Endothelial cell of umbilical vein (primary cell): Measurements from ENCODE around the gene SLC20A1. TPM values are rescaled to one million over a fixed set of nuclear protein-coding genes. Genes with fewer than 3 reads are reported as not detected.

Experiments
- BruUV-seq: library from RNA; stranded (reverse); fragments of 400-500 nt; replicated peaks from 2 replicates; lab custom pipeline; 2021; lab: Mats Ljungman, UMichigan
- CTCF ChIA-PET: fragments of 300-600, 350-600 bp; sonication (Branson Sonifier 250); formaldehyde crosslinking; loops from one replicate; lab custom pipeline; 2021; ENCODE audit warnings: antibody characterized with exemption, inconsistent platforms; lab: Charles Lee
- POLR2A ChIA-PET: fragments of 300-600, 350-600 bp; sonication (Branson Sonifier 250); formaldehyde crosslinking; loops from one replicate; lab custom pipeline; 2021; ENCODE audit warnings: antibody characterized with exemption, inconsistent platforms; lab: Charles Lee
- DNase-seq: peaks from one replicate; pipeline ENCODE4 v3.0.0-alpha.2; 2011; ENCODE audit warnings: low read depth, low spot score
- FAIRE-seq: peaks from 2 replicates; lab custom pipeline; 2011; peaks lifted over from hg19 to GRCh38; lab: Jason Lieb, UNC
- H2AFZ ChIP-seq: 2 replicates; pipeline ENCODE4 v1.6.0; 2012; ENCODE audit warnings: low read depth, low read length, control low read depth, inconsistent platforms
- H3K27ac ChIP-seq: 2 replicates; pipeline ENCODE4 v1.5.1; 2011; ENCODE audit warnings: low read depth, mild to moderate bottlenecking, control low read depth, low read length, moderate library complexity; ENCODE audit not compliant: insufficient read depth
- H3K27me3 ChIP-seq, 2 experiments: 2 replicates each; pipeline versions ENCODE4 v1.6.0 to v1.6.1; 2011; ENCODE audit warnings: low read length in 2 of 2, mixed read lengths in 1 of 2; ENCODE audit not compliant: control insufficient read depth in 2 of 2, insufficient read depth in 2 of 2
- H3K36me3 ChIP-seq, 2 experiments: 2 replicates in 1 of 2; 3 replicates in 1 of 2; pipeline ENCODE4 v1.5.1; 2011; ENCODE audit warnings: low read length in 2 of 2, mild to moderate bottlenecking in 1 of 2, moderate library complexity in 1 of 2; ENCODE audit not compliant: control insufficient read depth in 2 of 2, insufficient read depth in 2 of 2; ENCODE audit errors: extremely low read depth in 1 of 2
- H3K4me1 ChIP-seq: 3 replicates; pipeline ENCODE4 v1.5.1; 2011; ENCODE audit warnings: mild to moderate bottlenecking, low read length; ENCODE audit not compliant: control insufficient read depth, insufficient read depth; ENCODE audit errors: extremely low read depth
- H3K4me2 ChIP-seq: 2 replicates; pipeline ENCODE4 v1.6.1; 2011; ENCODE audit warnings: low read length, control low read depth, mixed read lengths; ENCODE audit not compliant: insufficient read depth
- H3K4me3 ChIP-seq, 3 experiments: fragments of 200-600 bp in 1 of 3; sonication (generic), shearing (Covaris generic) in 1 of 3; replicated peaks in 1 of 3; 2 replicates each; pipeline ENCODE4 v1.5.1; 2011 to 2016; ENCODE audit warnings: control low read depth in 3 of 3, low read length in 3 of 3, mild to moderate bottlenecking in 2 of 3, inconsistent platforms in 1 of 3, low read depth in 1 of 3, moderate library complexity in 1 of 3; ENCODE audit not compliant: insufficient read depth in 1 of 3
- H3K79me2 ChIP-seq: 2 replicates; pipeline ENCODE4 v1.6.0; 2012; ENCODE audit warnings: low read length, inconsistent platforms; ENCODE audit not compliant: control insufficient read depth, insufficient read depth
- H3K9ac ChIP-seq: replicated peaks from 2 replicates; pipeline ENCODE3; 2011; ENCODE audit warnings: low read length, control low read depth; ENCODE audit not compliant: insufficient read depth; ENCODE audit errors: extremely low read depth
- H3K9me1 ChIP-seq: replicated peaks from 3 replicates; pipeline ENCODE4 v1.6.0; 2011; ENCODE audit warnings: mild to moderate bottlenecking, low read length; ENCODE audit not compliant: control insufficient read depth, insufficient read depth; ENCODE audit errors: extremely low read depth
- H3K9me3 ChIP-seq: replicated peaks from 2 replicates; pipeline ENCODE4 v1.5.1; 2012; ENCODE audit warnings: low read length, inconsistent platforms; ENCODE audit not compliant: control insufficient read depth, insufficient read depth
- H4K20me1 ChIP-seq: replicated peaks from 2 replicates; pipeline ENCODE3; 2011; ENCODE audit warnings: mild to moderate bottlenecking, low read length; ENCODE audit not compliant: control insufficient read depth, insufficient read depth; ENCODE audit errors: extremely low read depth
- EZH2 ChIP-seq: IDR thresholded peaks from 2 replicates; pipeline ENCODE4 v1.6.1; 2012; ENCODE audit warnings: borderline replicate concordance, low read depth, mild to moderate bottlenecking, moderate library complexity, low read length, inconsistent platforms; ENCODE audit not compliant: severe bottlenecking
- FOS ChIP-seq: IDR thresholded peaks from 2 replicates; pipeline ENCODE4 v1.6.1; 2011; ENCODE audit warnings: mild to moderate bottlenecking, low read length, moderate library complexity, borderline replicate concordance; ENCODE audit not compliant: insufficient read depth
- GATA2 ChIP-seq: IDR thresholded peaks from 2 replicates; pipeline ENCODE4 v1.7.0; 2011; ENCODE audit warnings: low read depth, mild to moderate bottlenecking, moderate library complexity, mixed read lengths, low read length; ENCODE audit not compliant: insufficient read length, insufficient read depth
- JUN ChIP-seq: IDR thresholded peaks from 2 replicates; pipeline ENCODE4 v1.6.1; 2011; ENCODE audit warnings: borderline replicate concordance, low read depth; ENCODE audit not compliant: insufficient read length, insufficient read depth
- MYC ChIP-seq: IDR thresholded peaks from one replicate; pipeline ENCODE4 v1.6.1; 2011; ENCODE audit warnings: mild to moderate bottlenecking, low read depth, low read length
- POLR2A ChIP-seq: IDR thresholded peaks from 2 replicates; pipeline ENCODE4 v1.6.1; 2012; ENCODE audit warnings: low read depth, mild to moderate bottlenecking, control low read depth, low read length
- POLR2AphosphoS5 ChIP-seq: IDR thresholded peaks from 2 replicates; pipeline ENCODE4 v1.6.1; 2012; ENCODE audit warnings: low read depth, mild to moderate bottlenecking, control low read depth, low read length, moderate library complexity; ENCODE audit not compliant: insufficient read depth
- dilution Hi-C: fragments of 300-500 bp; cut with MboI; formaldehyde crosslinking; loops from one replicate; pipeline ENCODE4 v1.15.0; 2019; ENCODE audit warnings: low sequenced_read_pairs; ENCODE audit not compliant: extremely low pct_ligation_motif_present
- intact Hi-C: fragments of 100-400 bp; cut with micrococcal nuclease; formaldehyde crosslinking; loops from one replicate; pipeline ENCODE4 v1.10.0; 2022
- polyA plus RNA-seq, 4 experiments: library from polyadenylated mRNA; depleted of rRNA in 3 of 4; stranded (reverse) in 3 of 4; unstranded in 1 of 4; fragments of >200 nt; gene quantifications; 2 replicates each; pipeline versions ENCODE4 v1.2.1 to v1.2.3, GENCODE V29; 2011 to 2012; ENCODE audit warnings: missing spikeins in 1 of 4
- total RNA-seq: library from RNA; stranded (reverse); gene quantifications from 2 replicates; pipeline ENCODE4 v1.2.3, GENCODE V29; 2021
- TF ChIP-seq, protein P1 (sequence below), 2 donors: IDR thresholded peaks; 1 replicate in 1 of 2; 2 replicates in 1 of 2; pipeline ENCODE4 v1.5.1; 2011; ENCODE audit warnings: low read length in 2 of 2, mild to moderate bottlenecking in 2 of 2, moderate library complexity in 2 of 2, control low read depth in 1 of 2, inconsistent platforms in 1 of 2, low read depth in 1 of 2; ENCODE audit not compliant: insufficient read depth in 1 of 2; ENCODE audit errors: extremely low read depth in 1 of 2
- TF ChIP-seq, protein P2 (sequence below): IDR thresholded peaks from 2 replicates; pipeline ENCODE4 v1.6.1; 2011; ENCODE audit not compliant: insufficient read depth, insufficient read length

The SLC20A1 gene
- total and polyA plus RNA-seq, 2 donors (not counting 3 experiments of a cell fraction or from before 2014, with no cell fraction given), result 52.7 to 149 TPM

DNA sequence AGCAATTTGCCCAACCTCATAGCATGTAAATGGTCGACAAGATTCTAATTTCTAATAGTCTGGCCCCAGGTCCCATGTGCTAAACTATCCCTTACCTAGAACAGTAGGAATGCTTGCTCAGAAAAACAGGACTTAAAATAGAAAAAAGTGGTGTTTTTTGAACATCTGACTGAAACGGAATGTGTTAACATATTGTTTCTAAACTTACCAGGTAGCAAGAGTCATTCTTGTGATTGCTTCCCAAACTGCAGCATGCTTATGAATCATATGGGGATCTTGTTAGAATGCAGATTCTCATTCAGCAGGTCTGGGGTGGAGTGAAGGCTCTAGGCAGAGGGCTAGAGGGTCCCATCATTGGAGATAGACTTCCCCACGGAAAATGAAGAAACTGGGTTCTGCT is 5.8 kb upstream of the SLC20A1 start:
- ChIA-PET POLR2A (no interaction called here), CTCF (interaction anchor here (3.9 kb wide), 1 partner anchor 13 kb away, joined by 51 read pairs; no protein-coding TSS in a partner anchor)
- Histone ChIP-seq H3K9me3 (no peaks in the 10 kb centered on the region), H4K20me1 (no peaks in the 10 kb centered on the region), H3K4me3 (no peak overlapping the region), H3K79me2 (peaks cover 11% of the 10 kb centered on the region), H3K4me2 (no peak overlapping the region), H3K4me1 (peaks cover 48% of the 10 kb centered on the region), H3K9ac (no peak overlapping the region), H3K27me3 (no peaks in the 10 kb centered on the region), H2AFZ (no peak overlapping the region), H3K36me3 (no peaks in the 10 kb centered on the region), H3K9me1 (no peaks in the 10 kb centered on the region), H3K27ac (peak overlapping the region; percentile 70)
- no TSS peak for BruUV-seq
- DNase-seq (no peak), FAIRE-seq (no peak)
- dilution Hi-C loops (no loop called here), intact Hi-C loops (no loop called here)
- no peak for TF ChIP-seq FOS

DNA sequence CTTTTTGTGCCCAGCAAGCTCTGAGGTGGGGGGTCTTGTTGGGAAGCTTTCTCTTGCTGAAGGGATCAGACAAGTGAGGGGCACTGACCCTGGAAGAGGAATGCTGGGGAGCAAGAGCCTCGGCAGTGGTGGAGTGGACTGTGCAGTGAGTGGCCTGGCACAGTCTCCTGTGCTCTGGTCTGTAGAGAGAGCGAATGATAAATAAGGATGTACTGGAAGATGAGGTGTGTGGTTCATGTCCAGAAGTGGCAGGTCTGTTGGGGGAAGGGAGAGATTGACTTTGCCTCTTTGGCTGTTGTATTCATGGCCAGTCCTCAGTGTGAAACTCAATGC is 5.3 kb upstream of the SLC20A1 start:
- no peaks in the 10 kb centered on the region for H4K20me1 ChIP-seq
- H3K9me3 ChIP-seq, result no peaks in the 10 kb centered on the region
- intact Hi-C loops, result no loop called here
- BruUV-seq, result no TSS peak
- peaks cover 13% of the 10 kb centered on the region for H3K79me2 ChIP-seq
- no peaks in the 10 kb centered on the region for H3K27me3 ChIP-seq
- H3K9me1 ChIP-seq, result no peaks in the 10 kb centered on the region
- peak overlapping the region; percentile 70 for H3K27ac ChIP-seq
- ChIA-PET CTCF (interaction anchor here (0.8 to 3.9 kb wide), 6 partner anchors 8 to 56 kb away, joined by 3 to 51 read pairs (median 3); no protein-coding TSS in a partner anchor), POLR2A (no interaction called here)
- no peaks in the 10 kb centered on the region for H3K36me3 ChIP-seq
- H3K9ac ChIP-seq, result no peak overlapping the region
- H3K4me3 ChIP-seq, result no peak overlapping the region
- peak overlapping the region; percentile 65 for H3K4me2 ChIP-seq
- DNase-seq (no peak), FAIRE-seq (no peak)
- dilution Hi-C loops, result no loop called here
- peaks cover 50% of the 10 kb centered on the region for H3K4me1 ChIP-seq
- TF ChIP-seq POLR2A (no peak), POLR2AphosphoS5 (no peak), GATA2 (no peak), JUN (no peak), FOS (no peak), MYC (no peak), EZH2 (no peak)
- TF ChIP-seq, protein P1, sequence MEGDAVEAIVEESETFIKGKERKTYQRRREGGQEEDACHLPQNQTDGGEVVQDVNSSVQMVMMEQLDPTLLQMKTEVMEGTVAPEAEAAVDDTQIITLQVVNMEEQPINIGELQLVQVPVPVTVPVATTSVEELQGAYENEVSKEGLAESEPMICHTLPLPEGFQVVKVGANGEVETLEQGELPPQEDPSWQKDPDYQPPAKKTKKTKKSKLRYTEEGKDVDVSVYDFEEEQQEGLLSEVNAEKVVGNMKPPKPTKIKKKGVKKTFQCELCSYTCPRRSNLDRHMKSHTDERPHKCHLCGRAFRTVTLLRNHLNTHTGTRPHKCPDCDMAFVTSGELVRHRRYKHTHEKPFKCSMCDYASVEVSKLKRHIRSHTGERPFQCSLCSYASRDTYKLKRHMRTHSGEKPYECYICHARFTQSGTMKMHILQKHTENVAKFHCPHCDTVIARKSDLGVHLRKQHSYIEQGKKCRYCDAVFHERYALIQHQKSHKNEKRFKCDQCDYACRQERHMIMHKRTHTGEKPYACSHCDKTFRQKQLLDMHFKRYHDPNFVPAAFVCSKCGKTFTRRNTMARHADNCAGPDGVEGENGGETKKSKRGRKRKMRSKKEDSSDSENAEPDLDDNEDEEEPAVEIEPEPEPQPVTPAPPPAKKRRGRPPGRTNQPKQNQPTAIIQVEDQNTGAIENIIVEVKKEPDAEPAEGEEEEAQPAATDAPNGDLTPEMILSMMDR (IDR thresholded peaks at IDR 0.05; ENCODE audit: extremely low read depth in 1 of 2, insufficient read depth in 1 of 2, low read depth in 1 of 2, low read length in 2 of 2), result no peak
- TF ChIP-seq, protein P2, sequence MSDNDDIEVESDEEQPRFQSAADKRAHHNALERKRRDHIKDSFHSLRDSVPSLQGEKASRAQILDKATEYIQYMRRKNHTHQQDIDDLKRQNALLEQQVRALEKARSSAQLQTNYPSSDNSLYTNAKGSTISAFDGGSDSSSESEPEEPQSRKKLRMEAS, result no peak
- peak overlapping the region; percentile 2 for H2AFZ ChIP-seq
